Stimulated activated naive CD4-positive, alpha-beta T cell treated with Interleukin-2 at 50 U/mL for 16 hours (primary cell): ENCODE results near the gene KCNQ1.
A peak's percentile ranks its signal among the peaks of the same experiment; 100 is the strongest.

Source experiments
- DNase-seq: peaks from one replicate; lab custom pipeline; 2025; lab: John Stamatoyannopoulos, UW

The KCNQ1 gene

DNA sequence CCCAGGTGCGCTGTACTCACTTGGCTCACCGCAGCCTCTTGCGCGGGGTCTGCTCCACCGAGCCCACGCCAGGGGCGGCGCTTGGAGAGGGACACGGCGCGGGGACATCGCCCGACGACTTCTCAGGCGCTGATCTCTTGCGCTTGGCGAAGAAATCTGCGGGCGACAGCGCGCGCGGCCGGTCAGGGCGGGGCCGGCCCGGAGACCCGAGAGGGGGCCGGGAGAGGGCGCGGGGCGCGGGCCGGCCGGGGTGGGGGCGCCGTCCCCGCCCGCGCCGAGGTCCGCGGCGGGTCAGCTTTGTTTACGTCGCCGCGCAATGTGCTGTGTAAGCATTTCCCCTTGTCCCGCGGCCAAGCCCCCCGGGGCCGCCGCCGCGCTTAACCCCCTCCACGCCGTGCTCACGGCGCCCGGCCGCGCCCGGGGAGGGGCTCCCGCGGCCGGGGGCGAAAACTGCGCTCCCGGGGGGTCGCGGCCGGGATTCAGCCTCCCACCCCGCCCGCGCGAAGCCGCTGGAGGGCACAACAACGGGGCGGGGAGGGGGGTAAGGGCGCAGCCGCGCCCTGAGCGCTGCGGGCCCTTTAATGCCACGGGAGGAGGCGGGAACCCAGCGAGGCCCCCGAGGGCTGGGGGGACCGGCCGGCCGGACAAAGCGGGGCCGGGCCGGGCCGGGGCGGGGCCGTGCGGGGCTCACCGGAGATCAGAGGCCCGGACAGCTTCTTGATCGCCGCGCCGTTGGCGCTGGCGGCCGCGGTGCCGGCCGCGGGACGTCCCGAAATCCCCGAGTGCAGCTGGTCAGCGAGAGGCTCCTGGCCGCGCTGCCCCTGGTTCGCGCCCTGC, 439.4 kb downstream of the KCNQ1 start:
- no peak for DNase-seq

DNA sequence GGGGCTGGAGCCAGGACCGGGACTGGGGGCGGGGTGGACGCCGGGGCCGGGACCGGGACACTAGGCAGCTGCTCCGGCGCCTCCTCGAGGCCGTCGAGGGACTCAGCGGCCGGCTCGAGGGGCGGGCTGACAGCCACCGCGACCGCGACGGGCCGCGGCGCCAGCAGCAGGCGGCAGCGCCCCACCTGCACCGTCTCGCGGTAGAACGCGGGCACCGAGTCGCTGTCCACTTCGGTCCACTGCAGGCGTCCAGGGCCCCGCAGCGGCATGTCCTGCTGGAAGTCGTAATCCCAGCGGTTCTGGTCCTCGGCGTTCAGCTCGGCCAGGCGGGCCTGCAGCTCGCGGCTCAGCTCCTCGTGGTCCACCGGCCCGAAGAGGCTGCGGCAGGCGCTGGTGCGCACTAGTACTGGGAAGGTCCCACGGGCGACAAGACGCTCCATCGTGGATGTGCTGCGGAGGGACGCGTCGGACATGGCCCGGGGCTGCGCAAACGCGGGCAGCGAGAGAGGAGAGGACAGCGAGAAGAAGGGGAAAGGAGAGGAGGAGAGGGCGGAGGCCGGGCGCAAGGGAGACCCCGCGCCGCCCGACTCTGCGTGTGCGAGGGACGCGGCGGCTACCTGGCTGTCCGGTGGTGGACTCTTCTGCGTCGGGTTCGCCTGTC, 440.3 kb downstream of the KCNQ1 start:
- no peak for DNase-seq

GRCh38 chr11:2885678-2886081, 440.9 kb downstream of the KCNQ1 start, which contains the start of gene CDKN1C:
TSS of gene CDKN1C (minus strand) at chr11:2885775. CDS start at chr11:2885456, 319 bp downstream.
- peak; percentile 72 for DNase-seq

GRCh38 chr11:2886191-2886894, 441.5 kb downstream of the KCNQ1 start:
- DNase-seq: no peak

DNA sequence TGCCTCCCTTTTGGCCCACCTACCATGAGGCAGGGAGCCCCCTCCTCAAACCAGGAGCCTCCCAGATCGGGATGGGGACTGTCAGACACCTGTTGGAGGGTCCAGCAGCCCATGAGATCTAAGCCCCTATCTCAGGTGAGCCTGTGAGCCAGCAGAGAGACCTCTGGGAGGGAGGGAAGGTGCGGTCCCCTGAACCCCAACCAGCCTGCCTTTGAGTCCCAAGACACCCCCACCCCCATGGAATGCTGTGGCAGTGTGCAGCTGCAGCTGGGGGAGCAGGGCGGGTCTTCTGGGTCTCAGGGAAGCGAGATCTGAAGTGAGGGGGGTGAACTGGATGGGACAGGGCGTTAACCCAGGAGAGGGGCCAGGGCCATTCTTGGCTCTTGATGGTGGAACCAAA, 442.1 kb downstream of the KCNQ1 start:
- DNase-seq: no peak

GRCh38 chr11:2887515-2888195, 442.8 kb downstream of the KCNQ1 start:
- no peak for DNase-seq

GRCh38 chr11:2888266-2888968, 443.6 kb downstream of the KCNQ1 start:
- peak; percentile 84 for DNase-seq

DNA sequence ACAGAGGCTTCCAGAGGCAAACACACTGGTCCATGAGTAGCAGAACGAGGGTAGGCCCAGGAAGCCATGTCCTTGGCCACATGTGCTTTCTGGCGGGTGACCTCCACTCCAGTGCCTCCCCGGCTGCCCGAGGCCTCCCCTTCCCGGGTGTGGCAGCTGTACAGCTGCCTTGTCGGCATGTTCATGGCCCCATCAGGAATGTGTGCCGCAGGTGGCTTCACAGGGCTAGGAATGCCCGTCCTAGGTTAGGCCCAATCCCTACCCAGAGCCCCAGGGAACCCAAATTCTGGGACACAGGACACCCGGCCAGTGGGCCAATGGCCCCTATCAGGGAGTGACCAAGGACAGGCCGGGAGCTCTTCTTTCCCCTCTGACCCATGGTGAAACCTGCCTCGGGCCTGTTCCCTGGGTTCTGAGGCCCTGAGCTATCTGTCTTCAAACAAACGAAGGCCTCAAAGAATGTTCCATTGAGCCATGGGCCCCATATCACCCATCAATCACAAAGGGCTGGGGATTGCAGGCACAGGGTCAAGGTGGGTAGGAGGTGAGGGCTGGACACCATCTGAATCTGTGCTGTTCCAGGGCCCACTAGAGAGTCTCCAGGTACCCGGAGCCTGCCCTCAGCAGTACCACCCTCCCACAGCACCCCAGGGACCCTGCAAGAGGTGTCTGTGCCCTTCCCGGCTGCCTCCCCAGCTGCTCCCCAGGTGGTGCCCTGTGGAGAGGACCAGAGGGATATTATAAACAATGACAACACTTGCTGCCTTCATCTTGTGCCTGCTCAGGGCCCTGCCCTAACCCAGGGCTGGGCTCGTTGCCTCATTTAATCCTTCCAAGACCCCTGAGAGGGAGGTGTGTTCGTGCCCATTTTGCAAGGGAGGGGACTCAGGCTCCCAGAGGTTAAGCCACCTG, 444.8 kb downstream of the KCNQ1 start:
- DNase-seq: no peak

- DNase-seq: no peak
Observed at GRCh38 chr11:2890466-2891294, 445.9 kb downstream of the KCNQ1 start.

DNA sequence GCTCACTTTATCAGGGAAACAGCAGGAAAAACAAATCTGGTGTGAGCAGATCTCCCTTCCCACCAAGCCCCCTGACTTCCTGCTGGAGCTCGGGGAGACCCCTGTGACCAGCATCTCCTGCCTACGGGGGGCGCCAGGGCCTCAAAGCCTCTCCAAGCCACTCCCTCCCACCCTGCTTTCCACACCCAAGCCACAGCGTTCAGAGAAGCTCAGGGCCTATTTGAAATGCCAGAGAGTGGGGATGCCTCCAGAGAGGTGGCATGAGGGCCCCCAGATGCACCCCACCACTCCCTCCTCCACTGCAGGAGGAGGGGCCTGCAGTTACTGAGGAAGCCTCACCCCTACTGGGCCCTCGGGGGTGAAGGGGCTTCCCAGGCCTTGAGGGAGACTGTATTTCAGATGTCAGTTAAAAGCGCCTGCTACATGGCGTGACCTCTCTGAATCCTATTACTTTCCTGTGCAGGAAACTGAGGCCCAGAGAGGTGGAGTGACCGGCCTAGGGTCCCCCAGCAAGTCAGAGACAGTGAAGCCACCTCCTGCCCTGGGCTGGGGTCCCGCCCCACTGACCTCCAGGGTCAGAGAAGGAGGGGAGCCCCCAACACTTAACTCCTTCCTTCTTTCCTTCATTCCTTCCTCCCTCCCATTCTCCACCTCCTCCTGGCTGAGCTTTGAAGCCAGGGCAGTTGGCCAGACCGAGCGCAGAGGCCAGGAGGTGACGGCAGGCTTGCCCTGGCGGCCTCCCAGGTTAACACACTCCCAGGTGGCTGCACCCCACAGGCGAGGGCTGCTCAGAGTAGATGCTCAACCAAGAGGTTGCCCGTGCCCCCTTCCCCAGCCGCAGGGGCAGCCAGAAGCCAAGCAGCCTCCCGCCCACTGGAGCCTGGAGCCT, 446.8 kb downstream of the KCNQ1 start:
- DNase-seq: no peak

- DNase-seq: peak; percentile 51
Observed at GRCh38 chr11:2892215-2892966, 447.6 kb downstream of the KCNQ1 start.

DNA sequence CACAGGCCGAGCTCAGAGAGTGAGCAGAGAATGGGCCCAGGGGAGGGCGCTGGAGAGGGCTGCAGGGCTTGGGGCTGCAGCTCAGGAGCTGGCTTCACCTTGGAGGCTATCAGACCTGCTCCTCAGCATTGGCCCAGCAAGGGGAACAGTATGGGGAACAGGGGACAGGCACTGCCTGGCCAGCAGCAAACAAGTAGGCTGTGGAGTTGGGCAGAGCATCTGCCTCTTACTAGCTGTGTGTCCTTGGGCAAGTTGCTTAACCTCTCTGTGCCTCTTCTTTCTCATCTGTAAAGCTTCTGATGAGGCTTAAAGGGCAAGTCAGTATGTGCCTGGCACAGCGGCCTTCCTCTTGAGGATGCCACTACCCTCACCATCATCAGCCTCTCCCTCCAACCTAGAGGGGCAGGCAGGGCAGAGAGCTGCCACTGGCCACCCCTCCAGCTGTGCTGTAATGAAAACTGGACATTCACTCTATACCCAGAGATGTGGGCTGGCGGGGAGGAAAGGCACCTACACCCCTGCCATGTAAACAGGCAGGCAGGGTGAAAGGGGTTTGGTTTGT, 448.2 kb downstream of the KCNQ1 start:
- peak; percentile 32 for DNase-seq

DNA sequence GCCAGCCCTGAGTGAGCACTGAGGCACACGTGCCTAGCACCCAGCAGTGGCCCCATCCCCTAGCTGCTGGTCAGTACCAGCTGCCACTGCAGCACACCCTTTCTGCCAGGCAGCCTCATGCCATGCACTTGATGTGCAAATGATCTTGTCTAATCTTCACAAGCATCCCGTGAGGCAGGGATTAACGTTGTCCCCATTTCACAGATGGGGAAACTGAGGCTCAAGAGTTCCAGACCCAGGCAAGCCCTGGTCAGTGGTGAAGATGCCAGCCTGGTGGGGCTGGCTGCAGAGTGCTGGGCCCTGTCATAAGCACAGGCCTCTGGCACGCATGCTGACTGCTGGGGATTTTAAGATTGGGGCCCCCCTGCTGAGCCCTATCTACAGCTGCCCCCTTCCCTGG, 449.1 kb downstream of the KCNQ1 start:
- DNase-seq: no peak

- no peak for DNase-seq
Observed at GRCh38 chr11:2896047-2896446, 451.2 kb downstream of the KCNQ1 start.

DNA sequence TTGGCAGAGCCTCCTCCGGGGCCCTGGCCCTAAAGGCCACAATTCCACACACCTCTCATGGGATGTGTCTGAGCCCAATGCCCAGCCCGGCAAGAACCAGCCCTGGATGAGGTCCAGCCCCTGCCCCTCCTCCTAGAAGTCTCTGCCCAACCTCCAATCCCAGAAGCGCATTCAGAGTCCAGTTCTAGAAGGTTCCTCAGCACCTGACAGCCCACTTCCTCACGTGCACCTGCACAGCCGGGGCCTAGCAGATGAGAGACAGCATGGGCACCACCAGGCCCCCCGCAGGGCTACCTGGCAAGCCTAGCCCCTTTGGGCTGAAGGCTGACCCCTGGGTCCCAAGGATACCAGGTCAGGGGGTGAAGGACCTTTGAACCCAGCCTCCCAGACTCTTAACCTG, 452.2 kb downstream of the KCNQ1 start:
- DNase-seq: no peak

DNA sequence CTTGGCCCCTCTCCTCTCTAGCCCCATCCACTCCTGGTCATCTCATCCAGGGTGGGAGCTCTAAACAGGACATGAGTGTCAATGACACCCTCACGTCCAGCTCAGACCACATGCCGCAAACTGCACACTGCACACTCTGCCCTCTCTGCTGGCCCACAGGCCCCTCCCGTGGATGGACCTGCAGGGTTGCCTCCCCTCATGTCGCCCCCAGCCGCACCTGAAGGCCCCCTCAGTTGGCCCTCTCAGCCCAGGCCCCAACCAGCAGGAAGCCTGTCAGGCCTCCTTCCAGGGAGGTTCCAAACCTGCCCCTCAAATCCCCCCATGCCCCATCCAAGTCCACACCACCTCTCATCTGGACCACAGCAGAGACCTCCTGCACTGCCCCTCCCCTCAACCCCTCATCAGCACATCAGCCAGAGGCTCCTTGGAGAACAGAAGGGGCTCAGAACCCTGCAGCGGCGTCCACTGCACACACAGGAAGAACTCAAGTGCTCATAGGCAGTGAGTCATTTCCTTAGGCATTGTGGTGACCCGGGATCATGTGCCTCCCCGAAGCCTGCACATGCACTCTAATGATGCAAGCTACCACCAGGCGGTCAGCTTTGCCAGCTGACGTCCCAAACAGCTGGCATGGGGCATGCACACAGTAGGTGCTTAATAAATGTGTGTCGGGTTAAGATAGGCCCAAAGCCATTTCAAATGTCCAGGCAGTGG, 453.7 kb downstream of the KCNQ1 start:
- DNase-seq: peak; percentile 41
